Measurements from ENCODE around the gene KCNN3. TPM values are rescaled to one million over a fixed set of nuclear protein-coding genes. Genes with fewer than 3 reads are reported as not detected.

Gene KCNN3
- total RNA-seq, 1 donor from 2014 or later: 4.3 TPM

GRCh38 chr1:154865442-154866256 lies 4.4 kb downstream of the KCNN3 start:
- Mint-ChIP-seq H3K27me3 (ENCODE audit: insufficient read depth, low read depth) (peaks cover 11% of the 10 kb centered on the region), H3K27ac (peak overlapping the region; percentile 7), H3K36me3 (no peaks in the 10 kb centered on the region), H3K9me3 (no peaks in the 10 kb centered on the region), H3K4me3 (peak overlapping the region; percentile 3), H3K4me1 (peaks cover 76% of the 10 kb centered on the region)
- H3K4me2 ChIP-seq: no peak overlapping the region
- H3K27me3 ChIP-seq: no peaks in the 10 kb centered on the region
- no peak overlapping the region for H2AFZ ChIP-seq (replicated peaks)
- no peaks in the 10 kb centered on the region for H3K36me3 ChIP-seq
- H3K79me2 ChIP-seq (ENCODE audit: low read depth): no peaks in the 10 kb centered on the region
- no peak for DNase-seq (ENCODE audit: low spot score)
- no peak overlapping the region for H3K4me3 ChIP-seq
- H3K4me1 ChIP-seq: peaks cover 47% of the 10 kb centered on the region
- peaks cover 21% of the 10 kb centered on the region for H3F3A ChIP-seq (ENCODE audit: low read depth)
- TF ChIP-seq, protein P1, sequence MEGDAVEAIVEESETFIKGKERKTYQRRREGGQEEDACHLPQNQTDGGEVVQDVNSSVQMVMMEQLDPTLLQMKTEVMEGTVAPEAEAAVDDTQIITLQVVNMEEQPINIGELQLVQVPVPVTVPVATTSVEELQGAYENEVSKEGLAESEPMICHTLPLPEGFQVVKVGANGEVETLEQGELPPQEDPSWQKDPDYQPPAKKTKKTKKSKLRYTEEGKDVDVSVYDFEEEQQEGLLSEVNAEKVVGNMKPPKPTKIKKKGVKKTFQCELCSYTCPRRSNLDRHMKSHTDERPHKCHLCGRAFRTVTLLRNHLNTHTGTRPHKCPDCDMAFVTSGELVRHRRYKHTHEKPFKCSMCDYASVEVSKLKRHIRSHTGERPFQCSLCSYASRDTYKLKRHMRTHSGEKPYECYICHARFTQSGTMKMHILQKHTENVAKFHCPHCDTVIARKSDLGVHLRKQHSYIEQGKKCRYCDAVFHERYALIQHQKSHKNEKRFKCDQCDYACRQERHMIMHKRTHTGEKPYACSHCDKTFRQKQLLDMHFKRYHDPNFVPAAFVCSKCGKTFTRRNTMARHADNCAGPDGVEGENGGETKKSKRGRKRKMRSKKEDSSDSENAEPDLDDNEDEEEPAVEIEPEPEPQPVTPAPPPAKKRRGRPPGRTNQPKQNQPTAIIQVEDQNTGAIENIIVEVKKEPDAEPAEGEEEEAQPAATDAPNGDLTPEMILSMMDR (IDR thresholded peaks at IDR 0.05): no peak
- no peak for TF ChIP-seq EZH2phosphoT487 (IDR thresholded peaks at IDR 0.05)
- TF ChIP-seq EZH2 (IDR thresholded peaks at IDR 0.05): no peak
- H3K27ac ChIP-seq: no peak overlapping the region
- no peaks in the 10 kb centered on the region for H3K9me3 ChIP-seq (ENCODE audit: low read depth)
- H4K20me1 ChIP-seq (ENCODE audit: low read depth): peaks cover 25% of the 10 kb centered on the region
- H3K9ac ChIP-seq: no peak overlapping the region

DNA sequence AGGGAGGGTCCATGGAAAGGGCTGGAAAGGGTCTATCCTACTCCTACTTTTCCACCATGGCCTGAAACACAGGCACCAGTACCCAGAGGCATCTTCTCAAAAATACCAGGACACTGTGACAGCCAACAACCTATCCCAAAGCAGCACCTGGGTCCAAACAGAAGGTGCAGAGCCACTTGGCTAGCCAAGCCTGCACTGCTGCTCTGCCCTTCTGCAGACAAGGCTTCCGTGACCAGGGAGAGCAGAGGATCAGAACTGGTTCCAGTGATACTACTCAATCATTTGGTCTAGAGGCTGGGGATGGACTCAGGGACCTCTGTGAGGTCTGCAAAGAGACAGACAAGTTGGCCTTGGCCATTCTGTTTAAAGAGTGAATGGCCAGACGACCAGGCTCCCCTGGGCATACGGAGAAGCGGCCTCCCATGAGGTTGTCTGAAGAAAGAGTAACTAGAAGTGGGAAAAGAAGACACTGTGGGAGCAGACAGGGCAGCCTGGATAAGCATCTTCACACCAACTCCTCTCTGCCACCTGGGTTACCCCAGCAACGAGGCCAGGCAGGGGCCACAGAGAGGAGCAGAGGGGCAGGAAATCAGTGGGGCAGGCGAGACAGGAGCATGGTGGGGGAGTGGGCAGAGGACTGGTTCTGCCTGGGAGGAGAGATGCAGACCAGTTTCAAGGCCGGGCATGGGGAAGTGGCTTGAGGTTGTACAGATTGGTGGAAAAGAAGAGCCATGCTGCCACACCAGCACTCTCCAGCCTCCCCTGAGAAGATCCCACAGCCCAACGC lies 5.7 kb downstream of the KCNN3 start:
- Histone ChIP-seq H3K9ac (no peak overlapping the region), H2AFZ (replicated peaks) (no peak overlapping the region), H3K4me3 (no peak overlapping the region), H3K79me2 (ENCODE audit: low read depth) (no peaks in the 10 kb centered on the region), H3K27me3 (no peaks in the 10 kb centered on the region), H3K27ac (no peak overlapping the region), H3K36me3 (no peaks in the 10 kb centered on the region), H3K4me1 (peaks cover 42% of the 10 kb centered on the region), H4K20me1 (ENCODE audit: low read depth) (peaks cover 25% of the 10 kb centered on the region), H3K9me3 (ENCODE audit: low read depth) (no peaks in the 10 kb centered on the region), H3K4me2 (no peak overlapping the region), H3F3A (ENCODE audit: low read depth) (peaks cover 15% of the 10 kb centered on the region)
- Mint-ChIP-seq H3K36me3 (no peaks in the 10 kb centered on the region), H3K4me1 (peaks cover 75% of the 10 kb centered on the region), H3K4me3 (peak overlapping the region; percentile 33), H3K27me3 (ENCODE audit: insufficient read depth, low read depth) (peaks cover 11% of the 10 kb centered on the region), H3K27ac (no peak overlapping the region), H3K9me3 (no peaks in the 10 kb centered on the region)
- no peak for DNase-seq (ENCODE audit: low spot score)
- no peak for TF ChIP-seq EZH2 (IDR thresholded peaks at IDR 0.05)
- TF ChIP-seq, protein P1 (IDR thresholded peaks at IDR 0.05): no peak
- no peak for TF ChIP-seq EZH2phosphoT487 (IDR thresholded peaks at IDR 0.05)

DNA sequence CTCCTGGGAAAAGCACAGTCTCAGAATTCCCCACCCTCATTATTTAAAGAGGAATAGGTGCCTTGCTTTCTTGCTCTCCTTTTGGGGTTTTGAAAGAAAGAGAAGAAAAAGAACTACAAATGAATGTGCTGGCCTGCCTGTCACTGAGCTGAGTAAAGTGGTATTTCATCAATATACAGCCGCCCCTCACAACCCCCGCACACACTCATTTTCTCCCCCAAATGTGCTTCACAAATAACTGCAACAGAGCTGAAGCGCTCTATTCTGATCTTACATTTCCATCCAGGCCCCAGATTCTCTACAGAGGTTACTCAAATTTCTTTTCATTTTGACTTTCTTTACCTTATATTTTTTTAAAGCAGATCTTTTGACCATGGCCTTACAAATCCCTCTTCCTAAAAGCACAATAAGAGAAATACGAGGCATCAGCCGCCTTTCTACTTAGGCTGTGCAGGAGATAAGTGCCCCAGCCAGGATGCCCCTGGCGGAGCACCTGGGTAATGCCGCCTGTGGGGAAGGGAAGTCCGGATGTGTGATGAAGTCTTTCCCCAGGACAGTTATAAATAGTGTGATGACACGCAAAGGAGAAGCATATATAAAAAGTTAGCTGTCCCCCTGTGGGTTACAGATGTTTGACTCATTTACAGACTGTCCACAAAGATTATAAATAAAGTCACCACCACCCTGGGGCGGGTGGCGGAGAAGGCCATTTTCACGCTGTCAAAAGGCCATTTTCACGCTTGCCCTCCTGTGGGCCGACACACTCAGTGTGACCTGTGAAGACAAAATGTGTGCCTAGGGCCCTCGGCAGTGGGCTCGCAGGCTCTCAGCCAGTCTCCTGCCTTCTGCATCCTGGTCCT lies 6.5 kb downstream of the KCNN3 start:
- H3K4me3 ChIP-seq: no peak overlapping the region
- H4K20me1 ChIP-seq (ENCODE audit: low read depth): peaks cover 25% of the 10 kb centered on the region
- Mint-ChIP-seq H3K36me3 (no peaks in the 10 kb centered on the region), H3K4me1 (peaks cover 67% of the 10 kb centered on the region), H3K9me3 (no peaks in the 10 kb centered on the region), H3K4me3 (no peak overlapping the region), H3K27ac (no peak overlapping the region), H3K27me3 (ENCODE audit: insufficient read depth, low read depth) (peaks cover 9% of the 10 kb centered on the region)
- peaks cover 34% of the 10 kb centered on the region for H3K4me1 ChIP-seq
- TF ChIP-seq, protein P1 (IDR thresholded peaks at IDR 0.05): peak; percentile 78
- TF ChIP-seq EZH2phosphoT487 (IDR thresholded peaks at IDR 0.05): no peak
- no peaks in the 10 kb centered on the region for H3K9me3 ChIP-seq (ENCODE audit: low read depth)
- H3K36me3 ChIP-seq: no peaks in the 10 kb centered on the region
- DNase-seq (ENCODE audit: low spot score): peak; percentile 73
- no peak overlapping the region for H2AFZ ChIP-seq (replicated peaks)
- no peaks in the 10 kb centered on the region for H3K79me2 ChIP-seq (ENCODE audit: low read depth)
- H3K9ac ChIP-seq: no peak overlapping the region
- H3K4me2 ChIP-seq: peak overlapping the region; percentile 55
- peaks cover 11% of the 10 kb centered on the region for H3F3A ChIP-seq (ENCODE audit: low read depth)
- H3K27ac ChIP-seq: no peak overlapping the region
- no peaks in the 10 kb centered on the region for H3K27me3 ChIP-seq
